SK-N-DZ (cell line): ENCODE measurements around the gene OXA1L. TPM values are rescaled to one million over a fixed set of nuclear protein-coding genes. Genes with fewer than 3 reads are reported as not detected.
A peak's percentile ranks its signal among the peaks of the same experiment; 100 is the strongest.
"Not testable (repeated sequence)": the region's sequence is repeated elsewhere in the genome, so short reads cannot be mapped to it uniquely, and the experiment has no call there.

Experiments used
- DNase-seq: peaks from one replicate; pipeline ENCODE4 v3.0.0-alpha.2; 2015; ENCODE audit warnings: low spot score
- polyA plus RNA-seq, 2 experiments: library from polyadenylated mRNA; depleted of rRNA; stranded (reverse); fragments of >200 nt; gene quantifications; 2 replicates each; pipeline ENCODE4 v1.2.3, GENCODE V29; 2014

OXA1L gene
- polyA plus RNA-seq (2014; cell fraction: cytosol; rRNA removed), result 76.2 and 108 TPM in 2 replicates
- 100 and 131 TPM in 2 replicates for polyA plus RNA-seq (2014; cell fraction: nucleus; rRNA removed)

DNA sequence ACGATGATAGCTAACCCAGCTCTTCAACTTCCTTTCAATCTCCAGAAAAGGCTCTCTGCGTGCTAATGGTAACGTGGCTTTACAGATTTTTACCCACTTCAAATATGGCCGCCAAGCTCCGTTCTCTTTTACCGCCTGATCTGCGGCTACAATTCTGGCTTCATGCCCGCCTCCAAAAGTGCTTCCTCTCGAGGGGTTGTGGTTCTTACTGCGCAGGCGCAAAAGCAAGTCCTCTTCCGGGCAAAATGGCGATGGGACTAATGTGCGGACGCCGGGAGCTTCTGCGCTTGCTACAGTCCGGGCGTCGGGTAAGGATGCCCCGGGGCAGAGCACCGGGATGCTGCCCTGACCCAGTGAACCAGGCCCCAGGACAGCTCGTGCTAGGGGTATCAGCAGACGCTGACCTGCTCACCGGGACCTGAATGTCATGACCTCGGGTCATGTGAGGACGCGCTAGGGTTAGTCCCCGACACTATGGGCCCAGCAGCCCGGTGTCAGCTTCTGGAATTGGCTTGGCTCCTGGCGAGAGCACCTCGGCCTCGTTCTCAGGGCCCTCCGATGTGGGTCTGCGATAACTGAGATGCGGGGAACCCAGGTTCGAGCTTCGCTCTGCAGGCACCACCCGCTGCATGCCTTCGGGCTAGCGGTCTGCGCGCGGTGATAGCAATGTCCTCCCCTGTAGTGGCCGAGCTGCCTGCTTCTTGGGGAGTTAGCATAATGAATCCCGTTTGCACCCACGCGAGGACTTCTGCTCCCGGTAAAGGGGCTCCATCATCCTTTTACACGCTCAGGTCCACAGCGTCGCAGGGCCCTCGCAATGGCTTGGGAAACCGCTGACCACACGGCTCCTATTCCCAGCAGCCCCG, at the start of gene OXA1L:
Gene OXA1L (plus strand): TSS at position 232 of the 866 bp plus-strand sequence. CDS start 14 bp downstream, at position 246.
- DNase-seq, result peak; percentile 98

DNA sequence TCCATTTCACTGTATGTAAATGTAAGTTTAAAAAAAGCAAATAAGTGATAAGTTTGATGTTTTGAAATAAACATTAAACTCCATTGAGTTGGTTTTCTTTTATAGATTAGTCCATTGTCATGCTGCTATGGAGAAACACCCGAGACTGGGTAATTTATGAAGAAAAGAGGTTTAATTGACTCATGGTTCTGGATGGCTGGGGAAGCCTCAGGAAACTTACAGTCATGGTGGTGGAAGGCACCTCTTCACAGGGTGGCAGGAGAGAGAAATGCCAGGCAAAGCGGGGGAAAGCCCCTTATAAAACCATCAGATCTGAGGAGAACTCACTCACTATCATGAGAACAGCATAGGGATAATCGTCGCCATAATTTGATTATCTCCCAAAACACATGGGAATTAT, 48.4 kb upstream of the OXA1L start:
- no peak for DNase-seq

DNA sequence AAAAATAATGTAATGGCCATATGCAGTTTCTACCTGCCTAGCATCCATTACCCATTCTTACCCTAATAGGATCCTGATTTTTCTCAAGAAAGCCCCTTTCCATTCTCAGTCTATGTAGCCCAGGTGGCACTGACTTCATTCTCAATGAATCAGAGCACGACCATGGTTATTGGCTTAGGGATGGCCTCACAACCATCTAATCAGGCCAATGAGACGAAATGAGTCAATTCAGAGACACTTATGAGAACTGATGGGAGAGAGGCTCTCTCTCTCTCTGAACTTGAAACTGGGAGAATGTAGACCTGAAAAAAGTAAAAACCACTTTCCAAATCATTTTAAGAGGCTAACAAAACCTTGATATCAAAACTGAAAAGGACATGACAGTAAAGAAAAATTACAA, 45.3 kb upstream of the OXA1L start:
- DNase-seq, result no peak

DNA sequence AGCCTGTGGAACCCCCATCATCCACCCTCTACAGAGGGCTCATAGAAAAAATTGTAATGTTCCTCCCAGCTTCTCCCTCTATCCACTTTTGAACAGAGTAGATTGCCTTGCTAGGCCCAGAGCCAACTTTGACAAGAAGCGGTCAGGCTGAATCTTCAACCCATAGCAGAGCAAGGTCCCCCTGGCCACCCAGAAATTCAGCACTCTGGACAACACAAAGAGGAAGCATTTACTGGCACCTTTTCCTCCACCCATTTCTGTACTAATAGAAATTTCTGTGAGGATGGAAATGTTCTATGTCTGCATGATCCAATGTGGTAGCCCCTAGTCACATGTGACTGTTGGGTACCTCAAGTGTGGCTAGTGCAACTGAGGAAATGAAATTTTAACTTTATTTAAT, 42.7 kb upstream of the OXA1L start:
- no peak for DNase-seq

- DNase-seq, result not testable (repeated sequence)
Measured at GRCh38 chr14:22724847-22725246, 41.6 kb upstream of the OXA1L start.

- DNase-seq, result not testable (repeated sequence)
Measured at GRCh38 chr14:22725374-22725773, 41.1 kb upstream of the OXA1L start.

DNA sequence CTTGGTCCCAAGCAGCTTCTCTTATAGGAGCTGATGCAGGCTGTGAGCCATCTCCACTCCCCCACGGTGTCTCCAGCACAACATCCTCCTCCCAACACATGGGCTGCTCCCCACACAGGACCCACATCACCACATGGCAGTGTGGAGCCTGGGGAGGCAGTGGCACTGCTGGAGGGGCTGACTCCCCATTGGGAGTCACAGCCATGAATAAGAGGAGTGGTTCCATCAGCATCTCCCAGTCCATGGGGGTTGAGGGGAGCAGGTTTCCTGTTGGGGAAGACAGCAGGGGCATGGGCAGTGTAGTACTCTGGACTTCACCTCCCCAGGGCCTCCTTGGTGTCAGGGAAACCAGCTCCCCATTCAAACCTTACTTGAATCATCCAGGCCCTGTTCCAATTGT, 40.5 kb upstream of the OXA1L start:
- no peak for DNase-seq

GRCh38 chr14:22732062-22732461, 34.4 kb upstream of the OXA1L start:
- not testable (repeated sequence) for DNase-seq

- no peak for DNase-seq
Measured at GRCh38 chr14:22733829-22734228, 32.7 kb upstream of the OXA1L start.

DNA sequence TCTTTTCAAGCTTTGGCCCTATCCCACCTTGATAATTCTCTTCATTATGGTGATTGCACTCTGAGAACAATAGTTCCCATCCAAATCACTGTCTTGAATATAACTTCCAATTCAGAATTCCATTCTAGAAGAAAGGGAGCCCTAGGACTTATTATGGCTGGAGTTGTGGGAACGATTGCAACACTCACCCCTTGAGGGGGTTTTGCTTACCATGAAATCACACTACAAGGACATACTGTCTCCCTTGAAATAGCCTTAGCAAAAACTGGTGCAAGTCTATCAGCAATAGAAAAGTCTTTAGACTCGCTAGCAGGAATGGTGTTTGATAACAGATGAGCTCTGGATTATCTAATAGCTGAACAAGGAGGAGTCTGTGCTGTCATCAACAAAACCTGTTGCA, 31.4 kb upstream of the OXA1L start:
- no peak for DNase-seq

DNA sequence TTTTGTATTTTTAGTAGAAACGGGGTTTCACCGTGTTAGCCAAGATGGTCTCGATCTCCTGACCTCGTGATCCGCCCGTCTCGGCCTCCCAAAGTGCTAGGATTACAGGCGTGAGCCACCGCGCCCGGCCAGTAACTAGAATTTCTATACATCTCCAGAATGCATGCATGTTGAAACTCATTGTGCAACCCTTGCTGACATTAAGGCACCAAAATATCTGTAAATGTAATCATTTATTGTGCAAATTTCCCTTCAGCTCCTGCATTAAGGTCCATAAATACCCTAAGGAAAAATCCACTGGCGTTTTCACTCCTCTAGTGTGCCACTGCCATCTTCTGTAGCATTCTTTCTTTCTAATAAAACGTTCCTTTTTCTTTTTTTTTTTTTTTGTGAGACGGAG, 30.1 kb upstream of the OXA1L start:
- not testable (repeated sequence) for DNase-seq

- no peak for DNase-seq
Measured at GRCh38 chr14:22737052-22737451, 29.4 kb upstream of the OXA1L start.

GRCh38 chr14:22739423-22739822, 27.1 kb upstream of the OXA1L start:
- no peak for DNase-seq

GRCh38 chr14:22740020-22740419, 26.5 kb upstream of the OXA1L start:
- DNase-seq, result no peak

DNA sequence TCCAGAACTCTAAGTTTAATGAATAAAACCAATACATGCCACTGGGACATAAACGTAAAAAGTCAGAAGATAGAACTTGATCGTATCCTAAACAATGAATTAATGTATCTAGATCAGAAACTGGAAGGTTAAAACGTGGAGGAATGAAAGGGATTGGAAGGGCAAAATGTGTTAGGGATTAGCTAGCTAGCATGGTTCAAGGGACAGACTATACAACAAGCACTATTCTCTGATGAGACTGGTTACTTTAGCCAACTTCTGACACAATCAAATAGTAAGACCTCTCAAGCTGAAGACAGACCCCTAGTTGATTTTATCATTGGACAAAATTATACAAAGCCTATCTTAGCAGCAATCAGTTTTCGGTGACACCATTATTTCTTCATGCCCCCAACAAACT, 18.7 kb upstream of the OXA1L start:
- no peak for DNase-seq

GRCh38 chr14:22748206-22748605, 18.3 kb upstream of the OXA1L start:
- DNase-seq, result no peak

DNA sequence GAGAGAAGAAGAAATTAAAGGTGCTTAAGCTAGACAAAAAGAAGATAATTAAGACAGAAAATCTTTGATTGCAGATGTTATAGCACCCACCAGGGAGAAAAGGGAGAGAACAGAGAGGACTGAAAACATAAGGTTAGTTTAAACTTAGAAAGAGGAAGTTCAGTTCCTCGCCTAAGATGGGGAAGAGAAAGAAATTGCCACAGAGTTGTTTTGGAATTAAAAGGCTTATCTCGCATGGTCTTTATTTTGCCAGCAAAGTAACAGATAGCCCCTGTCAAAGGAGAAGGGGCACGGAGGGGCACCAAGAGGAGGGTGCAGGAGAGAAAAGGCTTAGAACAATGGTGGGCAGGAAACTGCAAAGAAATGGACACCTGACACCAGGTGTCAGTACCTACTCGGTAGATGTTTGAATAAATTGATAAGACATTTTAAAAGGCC, 17.8 kb upstream of the OXA1L start:
- DNase-seq, result no peak

DNA sequence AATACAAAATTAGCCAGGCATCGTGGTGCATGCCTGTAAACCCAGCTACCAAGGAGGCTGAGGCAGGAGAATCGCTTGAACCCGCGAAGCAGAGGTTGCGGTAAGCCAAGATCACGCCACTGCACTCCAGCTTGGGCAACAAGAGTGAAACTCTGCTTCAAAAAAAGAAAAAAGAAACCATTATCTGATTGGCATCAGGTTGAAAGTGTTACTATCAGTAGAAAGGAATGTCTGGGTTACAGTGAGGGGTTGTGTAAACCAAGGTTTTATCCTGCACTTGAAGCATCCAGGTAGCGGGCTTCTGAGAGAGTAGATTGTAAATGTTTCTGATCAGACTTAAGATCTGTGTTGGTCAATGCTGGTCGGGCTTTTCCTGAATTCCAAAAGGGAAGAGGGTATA, 14.1 kb upstream of the OXA1L start:
- DNase-seq, result no peak

DNA sequence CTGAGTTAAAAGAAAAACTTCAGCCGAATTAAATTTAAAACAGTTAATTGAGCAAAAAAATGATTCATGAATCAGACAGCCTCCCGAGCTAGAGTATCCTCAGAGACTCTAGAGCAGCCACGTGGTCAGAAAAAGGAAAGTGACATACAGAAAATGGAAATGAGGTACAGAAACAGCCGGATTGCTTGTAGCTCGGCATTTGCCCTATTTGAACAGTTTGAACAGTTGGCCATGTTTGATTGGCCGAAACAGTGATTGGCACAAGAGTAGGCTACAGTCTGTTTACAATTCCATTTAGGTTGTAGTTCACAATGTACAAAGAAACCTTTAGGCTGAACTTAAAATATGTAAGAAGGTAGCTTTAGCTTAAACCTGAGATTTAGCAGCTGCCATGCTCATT, 12.9 kb upstream of the OXA1L start:
- no peak for DNase-seq

DNA sequence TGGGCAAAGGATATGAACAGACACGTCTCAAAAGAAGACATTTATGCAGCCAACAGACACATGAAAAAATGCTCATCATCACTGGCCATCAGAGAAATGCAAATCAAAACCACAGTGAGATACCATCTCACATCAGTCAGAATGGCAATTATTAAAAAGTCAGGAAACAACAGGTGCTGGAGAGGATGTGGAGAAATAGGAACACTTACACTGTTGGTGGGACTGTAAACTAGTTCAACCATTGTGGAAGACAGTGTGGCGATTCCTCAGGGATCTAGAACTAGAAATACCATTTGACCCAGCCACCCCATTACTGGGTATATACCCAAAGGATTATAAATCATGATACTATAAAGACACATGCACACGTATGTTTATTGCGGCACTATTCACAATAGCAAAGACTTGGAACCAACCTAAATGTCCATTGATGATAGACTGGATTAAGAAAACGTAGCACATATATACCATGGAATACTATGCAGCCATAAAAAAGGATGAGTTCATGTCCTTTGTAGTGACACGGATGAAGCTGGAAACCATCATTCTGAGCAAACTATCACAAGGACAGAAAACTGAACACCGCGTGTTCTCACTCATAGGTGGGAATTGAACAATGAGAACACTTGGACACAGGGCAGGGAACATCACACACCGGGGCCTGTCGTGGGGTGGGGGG, 8.4 kb upstream of the OXA1L start:
- not testable (repeated sequence) for DNase-seq

- DNase-seq, result no peak
Measured at GRCh38 chr14:22761734-22762133, 4.8 kb upstream of the OXA1L start.

DNA sequence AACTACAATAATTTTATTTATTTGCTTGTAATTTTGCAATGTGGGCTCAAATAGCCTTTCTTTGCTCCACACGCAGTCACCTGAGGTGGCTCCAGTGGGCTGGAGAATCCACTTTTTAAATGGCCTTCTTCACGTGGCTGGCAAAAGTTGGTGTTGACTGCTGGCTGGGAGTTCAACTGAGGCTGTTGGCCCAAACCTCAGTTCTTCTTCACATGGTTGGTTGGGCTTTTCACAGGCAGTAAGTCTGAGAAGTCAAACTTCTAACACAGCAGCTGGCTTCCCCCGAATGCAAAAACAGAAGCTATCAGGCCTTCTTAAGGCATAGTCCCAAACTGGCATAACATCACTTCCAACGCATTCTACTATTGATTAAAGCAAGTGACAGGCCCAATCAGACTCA, 2.1 kb upstream of the OXA1L start:
- no peak for DNase-seq

DNA sequence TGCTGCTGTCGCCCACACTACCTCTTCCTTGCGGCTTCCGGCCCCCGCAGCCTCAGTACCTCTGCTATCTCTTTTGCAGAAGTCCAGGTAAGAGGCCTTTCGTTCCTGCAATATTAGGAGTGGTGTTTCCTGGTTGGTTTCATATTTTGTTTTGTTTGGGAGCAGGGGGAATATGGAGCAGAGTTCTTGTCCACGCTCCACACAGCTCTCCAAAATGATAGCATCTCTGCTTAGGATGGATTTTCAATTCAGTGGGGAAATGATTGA, 768 bp downstream of the OXA1L start:
- DNase-seq, result no peak
